ENCODE results near the gene ABCA3.

DNA sequence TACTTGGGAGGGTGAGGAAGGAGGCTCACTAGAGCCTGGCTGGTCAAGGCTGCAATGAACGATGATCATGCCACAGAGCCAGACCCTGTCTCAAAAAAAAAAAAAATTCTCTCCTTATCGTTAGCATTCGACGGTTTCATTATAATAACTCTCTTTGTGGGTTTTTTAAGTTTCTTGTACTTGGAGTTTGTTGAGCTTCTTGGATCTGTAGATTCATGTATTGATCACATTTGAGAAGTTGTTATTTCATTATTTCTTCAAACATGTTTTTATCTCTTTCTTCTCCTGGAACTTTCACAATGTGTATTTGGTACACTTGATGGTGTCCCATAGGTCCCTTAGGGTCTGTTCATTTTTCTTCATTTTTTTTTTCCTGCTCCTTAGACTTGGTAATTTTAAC is 16.8 kb upstream of the ABCA3 start:
- TF ChIP-seq, protein P1, sequence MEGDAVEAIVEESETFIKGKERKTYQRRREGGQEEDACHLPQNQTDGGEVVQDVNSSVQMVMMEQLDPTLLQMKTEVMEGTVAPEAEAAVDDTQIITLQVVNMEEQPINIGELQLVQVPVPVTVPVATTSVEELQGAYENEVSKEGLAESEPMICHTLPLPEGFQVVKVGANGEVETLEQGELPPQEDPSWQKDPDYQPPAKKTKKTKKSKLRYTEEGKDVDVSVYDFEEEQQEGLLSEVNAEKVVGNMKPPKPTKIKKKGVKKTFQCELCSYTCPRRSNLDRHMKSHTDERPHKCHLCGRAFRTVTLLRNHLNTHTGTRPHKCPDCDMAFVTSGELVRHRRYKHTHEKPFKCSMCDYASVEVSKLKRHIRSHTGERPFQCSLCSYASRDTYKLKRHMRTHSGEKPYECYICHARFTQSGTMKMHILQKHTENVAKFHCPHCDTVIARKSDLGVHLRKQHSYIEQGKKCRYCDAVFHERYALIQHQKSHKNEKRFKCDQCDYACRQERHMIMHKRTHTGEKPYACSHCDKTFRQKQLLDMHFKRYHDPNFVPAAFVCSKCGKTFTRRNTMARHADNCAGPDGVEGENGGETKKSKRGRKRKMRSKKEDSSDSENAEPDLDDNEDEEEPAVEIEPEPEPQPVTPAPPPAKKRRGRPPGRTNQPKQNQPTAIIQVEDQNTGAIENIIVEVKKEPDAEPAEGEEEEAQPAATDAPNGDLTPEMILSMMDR (IDR thresholded peaks at IDR 0.05): no peak
- TF ChIP-seq POLR2A (IDR thresholded peaks at IDR 0.05) (no peak), EP300 (IDR thresholded peaks at IDR 0.05) (no peak), POLR2AphosphoS5 (IDR thresholded peaks at IDR 0.05) (no peak)

Measured in suprapubic skin (tissue), 4 donors.